Measurements from ENCODE around the gene CH25H.

DNA sequence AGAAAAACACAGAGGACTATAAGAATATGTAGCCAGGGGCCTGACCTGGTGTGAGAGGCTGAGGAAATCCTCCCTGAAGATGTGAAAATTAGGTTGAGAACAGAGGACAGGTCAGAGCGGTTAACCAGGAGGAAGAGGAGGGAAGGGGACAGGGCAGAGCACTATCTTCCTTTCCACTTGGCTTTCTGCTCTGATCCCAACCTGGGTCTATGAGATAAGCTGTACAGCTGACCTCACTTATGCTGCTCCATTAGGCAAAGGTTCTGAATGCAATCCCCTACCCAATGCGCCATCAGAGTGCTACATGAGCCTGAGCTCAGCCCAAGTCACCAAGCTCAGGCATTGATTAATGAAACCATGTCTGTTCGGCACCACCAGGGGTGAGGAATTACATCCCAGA is 33.9 kb upstream of the CH25H start:
- TF ChIP-seq GATA2 (IDR thresholded peaks at IDR 0.05; ENCODE audit: low read depth, low read length) (no peak), GATA3 (IDR thresholded peaks at IDR 0.05; ENCODE audit: low read depth, low read length) (no peak)

All from SH-SY5Y (cell line).